ENCODE data around the gene DAP. TPM values are rescaled to one million over a fixed set of nuclear protein-coding genes. Genes with fewer than 3 reads are reported as not detected.

DAP gene
- total and polyA plus RNA-seq, 2 of the 13 experiments (the other 11 are each of a cell fraction or from before 2014, with no cell fraction given) = 22.0 to 57.5 TPM

DNA sequence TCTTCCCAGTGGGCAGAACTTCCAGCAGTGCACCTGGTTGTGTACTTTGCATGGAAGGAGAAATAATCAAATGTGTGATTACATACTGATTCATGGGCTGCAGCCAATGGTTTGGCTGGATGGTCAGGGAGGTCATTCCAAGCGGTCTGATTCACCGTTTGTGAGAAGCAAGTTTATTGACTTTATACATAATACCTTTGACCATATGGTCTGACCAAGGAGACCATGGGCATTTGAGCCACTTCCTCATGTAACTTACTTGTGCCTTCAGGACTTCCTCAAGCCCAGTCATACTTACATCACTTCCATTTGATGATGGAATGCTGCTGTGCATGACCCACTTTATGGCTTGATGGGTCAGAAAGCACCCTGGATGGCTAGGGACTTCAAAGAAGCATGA is 41.1 kb downstream of the DAP start:
- ChIA-PET POLR2A (no interaction called here), CTCF (ENCODE audit: low intra/inter-chr PET ratio, low total read pairs) (no interaction called here)
- H3K4me2 ChIP-seq (ENCODE audit: low read depth, low read length) = no peak overlapping the region
- ATAC-seq (no peak), DNase-seq (ENCODE audit: low spot score) (no peak), FAIRE-seq (no peak)
- H3K9ac ChIP-seq (ENCODE audit: insufficient read depth, low read depth, low read length) = no peak overlapping the region
- H3K36me3 ChIP-seq (replicated peaks in 1 of 2; ENCODE audit: control insufficient read depth in 1 of 2, insufficient read depth in 2 of 2, low read length in 2 of 2) = peaks cover 6 to 76% of the 10 kb centered on the region in 2 experiments
- no peak overlapping the region for H3K27ac ChIP-seq (ENCODE audit: extremely low read length, insufficient read depth, low read length)
- no peaks in the 10 kb centered on the region for H3K9me3 ChIP-seq (ENCODE audit: low read length)
- WGBS (ENCODE audit: low lambda C conversion rate) = 95% methylated on average over 2 of the region's 2 CpGs
- in situ Hi-C loops (cut with HindIII; ENCODE audit: extremely low pct_ligation_motif_present, low pct_unique_long_range_greater_than_20kb) = no loop called here
- no peaks in the 10 kb centered on the region for H3K27me3 ChIP-seq (ENCODE audit: control insufficient read depth in 1 of 2, insufficient read depth in 2 of 2, low read length in 2 of 2)
- 0 out of 2 replicates have a peak, but pooled peaks cover 2% of the 10 kb centered on the region for H4K20me1 ChIP-seq (ENCODE audit: insufficient read depth, low read length)
- H3K4me1 ChIP-seq (ENCODE audit: insufficient read depth, low read length) = peaks cover 15% of the 10 kb centered on the region
- intact Hi-C loops (cut with micrococcal nuclease; ENCODE audit: unreplicated experiment) = no loop called here
- H2AFZ ChIP-seq (ENCODE audit: low read length) = no peak overlapping the region
- no TSS peak for BruUV-seq (replicated peaks)
- H3K4me3 ChIP-seq (replicated peaks in 1 of 3; ENCODE audit: insufficient read depth in 1 of 3, low read depth in 2 of 3, low read length in 3 of 3) = no peak overlapping the region
- H3K79me2 ChIP-seq (ENCODE audit: insufficient read depth, low read length) = peaks cover 4% of the 10 kb centered on the region
- TF ChIP-seq, protein P1, sequence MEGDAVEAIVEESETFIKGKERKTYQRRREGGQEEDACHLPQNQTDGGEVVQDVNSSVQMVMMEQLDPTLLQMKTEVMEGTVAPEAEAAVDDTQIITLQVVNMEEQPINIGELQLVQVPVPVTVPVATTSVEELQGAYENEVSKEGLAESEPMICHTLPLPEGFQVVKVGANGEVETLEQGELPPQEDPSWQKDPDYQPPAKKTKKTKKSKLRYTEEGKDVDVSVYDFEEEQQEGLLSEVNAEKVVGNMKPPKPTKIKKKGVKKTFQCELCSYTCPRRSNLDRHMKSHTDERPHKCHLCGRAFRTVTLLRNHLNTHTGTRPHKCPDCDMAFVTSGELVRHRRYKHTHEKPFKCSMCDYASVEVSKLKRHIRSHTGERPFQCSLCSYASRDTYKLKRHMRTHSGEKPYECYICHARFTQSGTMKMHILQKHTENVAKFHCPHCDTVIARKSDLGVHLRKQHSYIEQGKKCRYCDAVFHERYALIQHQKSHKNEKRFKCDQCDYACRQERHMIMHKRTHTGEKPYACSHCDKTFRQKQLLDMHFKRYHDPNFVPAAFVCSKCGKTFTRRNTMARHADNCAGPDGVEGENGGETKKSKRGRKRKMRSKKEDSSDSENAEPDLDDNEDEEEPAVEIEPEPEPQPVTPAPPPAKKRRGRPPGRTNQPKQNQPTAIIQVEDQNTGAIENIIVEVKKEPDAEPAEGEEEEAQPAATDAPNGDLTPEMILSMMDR (CRISPR knock-in tag; IDR thresholded peaks at IDR 0.05) = no peak
- TF ChIP-seq ZNF704 (CRISPR knock-in tag; IDR thresholded peaks at IDR 0.05; ENCODE audit: borderline replicate concordance) (no peak), ZNF343 (CRISPR knock-in tag; IDR thresholded peaks at IDR 0.05) (no peak), ZNF512 (CRISPR knock-in tag; IDR thresholded peaks at IDR 0.05) (no peak), TEAD3 (CRISPR knock-in tag; optimal IDR thresholded peaks at IDR 0.05; ENCODE audit: borderline replicate concordance) (no peak), ZBTB21 (CRISPR knock-in tag; IDR thresholded peaks at IDR 0.05) (no peak), KAT7 (CRISPR knock-in tag; IDR thresholded peaks at IDR 0.05; ENCODE audit: borderline replicate concordance) (no peak), NFE2L2 (IDR thresholded peaks at IDR 0.05; ENCODE audit: low read length) (no peak), HNF4G (IDR thresholded peaks at IDR 0.05; ENCODE audit: borderline replicate concordance, low read depth, low read length) (no peak), HNF4G (CRISPR knock-in tag; IDR thresholded peaks at IDR 0.05; ENCODE audit: borderline replicate concordance, low read depth) (no peak), YEATS2 (CRISPR knock-in tag; IDR thresholded peaks at IDR 0.05; ENCODE audit: borderline replicate concordance) (no peak), KMT2A (CRISPR knock-in tag; IDR thresholded peaks at IDR 0.05) (no peak), PHF5A (CRISPR knock-in tag; IDR thresholded peaks at IDR 0.05; ENCODE audit: low read depth, unreplicated experiment) (no peak), CEBPB (IDR thresholded peaks at IDR 0.05; ENCODE audit: borderline replicate concordance, low read depth, low read length) (no peak), ZC3H13 (CRISPR knock-in tag; IDR thresholded peaks at IDR 0.05) (no peak), GPN1 (CRISPR knock-in tag; IDR thresholded peaks at IDR 0.05; ENCODE audit: borderline replicate concordance) (no peak)
- TF ChIP-seq, protein P2, sequence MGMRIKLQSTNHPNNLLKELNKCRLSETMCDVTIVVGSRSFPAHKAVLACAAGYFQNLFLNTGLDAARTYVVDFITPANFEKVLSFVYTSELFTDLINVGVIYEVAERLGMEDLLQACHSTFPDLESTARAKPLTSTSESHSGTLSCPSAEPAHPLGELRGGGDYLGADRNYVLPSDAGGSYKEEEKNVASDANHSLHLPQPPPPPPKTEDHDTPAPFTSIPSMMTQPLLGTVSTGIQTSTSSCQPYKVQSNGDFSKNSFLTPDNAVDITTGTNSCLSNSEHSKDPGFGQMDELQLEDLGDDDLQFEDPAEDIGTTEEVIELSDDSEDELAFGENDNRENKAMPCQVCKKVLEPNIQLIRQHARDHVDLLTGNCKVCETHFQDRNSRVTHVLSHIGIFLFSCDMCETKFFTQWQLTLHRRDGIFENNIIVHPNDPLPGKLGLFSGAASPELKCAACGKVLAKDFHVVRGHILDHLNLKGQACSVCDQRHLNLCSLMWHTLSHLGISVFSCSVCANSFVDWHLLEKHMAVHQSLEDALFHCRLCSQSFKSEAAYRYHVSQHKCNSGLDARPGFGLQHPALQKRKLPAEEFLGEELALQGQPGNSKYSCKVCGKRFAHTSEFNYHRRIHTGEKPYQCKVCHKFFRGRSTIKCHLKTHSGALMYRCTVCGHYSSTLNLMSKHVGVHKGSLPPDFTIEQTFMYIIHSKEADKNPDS (CRISPR knock-in tag; IDR thresholded peaks at IDR 0.05) = no peak
- TF ChIP-seq, protein P3, sequence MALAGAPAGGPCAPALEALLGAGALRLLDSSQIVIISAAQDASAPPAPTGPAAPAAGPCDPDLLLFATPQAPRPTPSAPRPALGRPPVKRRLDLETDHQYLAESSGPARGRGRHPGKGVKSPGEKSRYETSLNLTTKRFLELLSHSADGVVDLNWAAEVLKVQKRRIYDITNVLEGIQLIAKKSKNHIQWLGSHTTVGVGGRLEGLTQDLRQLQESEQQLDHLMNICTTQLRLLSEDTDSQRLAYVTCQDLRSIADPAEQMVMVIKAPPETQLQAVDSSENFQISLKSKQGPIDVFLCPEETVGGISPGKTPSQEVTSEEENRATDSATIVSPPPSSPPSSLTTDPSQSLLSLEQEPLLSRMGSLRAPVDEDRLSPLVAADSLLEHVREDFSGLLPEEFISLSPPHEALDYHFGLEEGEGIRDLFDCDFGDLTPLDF (CRISPR knock-in tag; IDR thresholded peaks at IDR 0.05) = no peak

Measured in HepG2 (cell line).